HK-2 (cell line): ENCODE data around the gene MCEE.

Source experiments
- DNase-seq: peaks from one replicate; pipeline ENCODE4 v3.0.0-alpha.2; 2018; ENCODE audit not compliant: unreplicated experiment

MCEE gene

DNA sequence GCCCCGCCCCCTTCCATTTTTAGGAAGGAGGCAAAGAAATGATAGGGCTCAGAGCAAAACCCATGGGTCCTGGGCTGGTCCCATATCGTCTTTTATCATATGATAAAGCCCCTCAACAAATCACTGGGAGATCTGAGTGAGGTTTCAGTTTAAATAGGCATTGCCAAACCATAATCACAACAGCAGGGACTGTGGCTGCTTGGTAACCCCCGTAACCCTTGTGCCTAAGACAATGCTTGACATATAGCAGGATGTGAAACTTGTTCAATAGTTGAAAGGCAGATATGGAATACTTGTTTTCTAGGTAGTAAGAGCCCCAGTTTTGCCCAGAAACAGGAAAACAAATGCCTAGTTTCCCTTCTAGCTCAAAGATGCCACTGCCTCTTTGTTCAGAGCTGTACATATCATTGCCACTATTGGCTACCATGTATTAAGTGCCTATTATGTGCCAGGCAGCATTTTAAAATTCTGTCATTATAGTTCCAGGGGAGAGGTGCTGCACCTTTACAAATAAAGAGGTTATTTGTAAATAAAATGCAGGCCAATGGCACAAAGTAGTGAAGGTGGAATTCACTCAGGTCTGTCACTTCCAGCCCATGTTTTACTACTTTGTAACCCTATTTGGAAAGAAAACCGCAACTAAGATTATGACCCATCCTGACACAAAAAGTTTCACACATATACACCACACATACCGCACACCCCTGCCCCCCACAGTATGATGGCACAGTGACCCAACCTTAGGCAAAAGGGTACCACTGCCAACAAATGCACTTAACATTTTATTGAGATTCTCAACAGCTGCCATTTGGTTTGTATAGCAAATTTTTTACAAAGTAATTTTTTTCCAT, 47.4 kb downstream of the MCEE start:
- no peak for DNase-seq

DNA sequence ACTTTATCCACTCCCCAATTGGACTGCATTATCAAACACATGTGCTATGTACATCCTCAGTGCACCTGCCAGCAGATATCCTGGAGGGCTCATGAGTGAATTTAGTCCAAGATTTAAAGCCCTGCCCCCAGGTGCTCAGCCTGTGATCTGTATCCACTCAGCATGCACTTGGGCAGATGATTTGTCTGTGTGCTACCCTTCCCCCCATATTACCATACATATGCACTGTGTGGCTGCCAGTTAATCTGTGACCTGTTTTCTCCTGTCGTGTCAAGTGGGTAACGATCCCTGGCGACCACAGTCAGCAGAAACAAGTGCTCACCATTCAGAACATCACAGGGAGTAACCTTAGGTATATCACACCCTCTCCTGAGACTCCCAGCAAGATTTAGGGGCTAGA, 51.4 kb downstream of the MCEE start:
- no peak for DNase-seq

- no peak for DNase-seq
Observed at GRCh38 chr2:71074893-71075395, 55.1 kb downstream of the MCEE start.

- no peak for DNase-seq
Observed at GRCh38 chr2:71073475-71073874, 56.6 kb downstream of the MCEE start.

- DNase-seq = no peak
Observed at GRCh38 chr2:71072492-71072891, 57.5 kb downstream of the MCEE start.

DNA sequence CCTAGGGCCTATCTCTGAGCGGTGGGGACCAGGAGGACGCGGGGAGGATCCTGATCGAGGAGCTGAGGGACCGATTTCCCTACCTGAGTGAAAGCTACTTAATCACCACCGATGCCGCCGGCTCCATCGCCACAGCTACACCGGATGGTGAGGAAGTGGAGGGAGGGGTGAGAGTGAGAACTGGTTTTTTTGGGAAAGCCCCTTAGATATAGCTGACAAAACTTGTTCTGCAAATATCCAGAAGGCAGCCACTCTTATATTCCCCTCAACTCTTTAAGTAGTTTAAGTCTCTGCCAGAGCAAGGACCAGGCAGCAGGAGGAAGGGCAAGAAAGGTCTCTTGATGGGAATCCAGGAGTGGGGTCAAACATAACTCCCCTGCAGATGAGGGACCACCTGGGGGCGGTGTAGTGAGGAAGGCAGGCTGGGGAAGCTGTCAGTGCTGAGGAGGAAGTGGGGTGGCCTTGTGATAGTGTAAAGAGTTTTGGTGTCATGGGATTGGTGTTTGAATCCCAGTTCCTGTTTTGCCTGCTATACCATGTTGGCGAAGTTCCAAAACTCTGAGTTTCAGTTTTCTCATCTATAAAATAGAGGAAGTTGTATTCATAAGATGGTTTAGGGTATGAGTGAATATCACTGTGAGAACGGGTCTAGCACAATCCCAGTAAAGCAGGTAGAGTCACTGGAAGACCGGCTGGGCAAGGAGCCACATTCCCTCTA, 58.2 kb downstream of the MCEE start:
- no peak for DNase-seq

GRCh38 chr2:71070294-71071093, 59.5 kb downstream of the MCEE start:
- DNase-seq = no peak

DNA sequence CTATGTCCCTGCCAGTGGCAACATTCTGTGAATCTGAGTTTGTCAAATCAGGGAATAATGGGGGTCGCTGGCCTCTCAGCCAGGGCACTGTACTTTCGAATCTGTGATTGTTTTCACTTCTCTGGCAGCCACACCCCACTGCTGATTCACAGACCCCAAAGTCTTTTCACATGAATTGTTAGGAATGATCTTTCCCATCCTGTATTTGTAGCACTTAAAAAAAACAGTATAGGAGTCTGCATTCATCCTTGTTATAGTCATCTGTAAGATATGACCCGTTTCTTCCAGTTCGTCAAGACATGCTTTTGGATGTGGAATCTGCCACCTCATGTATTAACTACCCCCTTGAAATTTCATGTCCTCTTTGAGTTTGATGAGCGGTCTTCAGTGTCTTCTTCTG, 60.7 kb downstream of the MCEE start:
- no peak for DNase-seq

GRCh38 chr2:71068218-71069035, 61.6 kb downstream of the MCEE start, which contains the start of gene NAGK:
Gene NAGK, plus strand, starts transcription at chr2:71068648. Its CDS starts 36 bp downstream, at chr2:71068684.
- DNase-seq = peak; percentile 97

DNA sequence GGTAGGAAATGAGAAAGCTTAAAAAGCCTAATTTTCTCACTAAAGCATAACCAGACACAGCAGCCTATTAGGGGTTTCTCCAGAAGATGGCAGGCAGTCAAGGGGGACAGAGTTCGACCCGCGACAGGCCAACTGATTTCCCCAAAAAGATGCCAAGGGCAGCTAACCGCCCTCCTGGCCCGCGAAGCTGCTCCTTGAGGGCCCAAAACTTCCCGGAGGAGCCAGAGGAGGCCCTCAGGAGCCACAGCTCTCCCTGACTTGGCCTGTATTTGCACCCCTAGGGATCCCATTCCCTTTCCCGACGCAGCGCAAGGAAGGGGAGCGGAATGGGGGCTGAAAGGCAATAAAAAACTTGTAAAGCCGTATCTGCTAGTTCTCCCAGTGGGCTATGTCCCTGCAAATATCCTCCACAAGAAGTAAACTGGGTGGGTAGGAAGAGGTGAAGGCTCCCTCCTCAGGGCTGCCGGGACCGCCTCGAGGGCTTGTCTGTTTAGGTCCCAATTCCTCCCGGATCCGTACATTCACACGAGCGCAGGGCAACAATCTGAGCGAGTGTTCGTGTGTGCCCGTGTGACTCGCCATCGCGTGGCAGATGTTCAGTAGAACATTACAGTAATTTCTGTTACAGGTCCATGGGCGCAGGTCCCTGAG, 62.3 kb downstream of the MCEE start:
- DNase-seq = no peak

- DNase-seq = no peak
Observed at GRCh38 chr2:71066856-71067255, 63.2 kb downstream of the MCEE start.

- DNase-seq = no peak
Observed at GRCh38 chr2:71064754-71065621, 65.0 kb downstream of the MCEE start.

- no peak for DNase-seq
Observed at GRCh38 chr2:71064110-71064611, 65.9 kb downstream of the MCEE start.

DNA sequence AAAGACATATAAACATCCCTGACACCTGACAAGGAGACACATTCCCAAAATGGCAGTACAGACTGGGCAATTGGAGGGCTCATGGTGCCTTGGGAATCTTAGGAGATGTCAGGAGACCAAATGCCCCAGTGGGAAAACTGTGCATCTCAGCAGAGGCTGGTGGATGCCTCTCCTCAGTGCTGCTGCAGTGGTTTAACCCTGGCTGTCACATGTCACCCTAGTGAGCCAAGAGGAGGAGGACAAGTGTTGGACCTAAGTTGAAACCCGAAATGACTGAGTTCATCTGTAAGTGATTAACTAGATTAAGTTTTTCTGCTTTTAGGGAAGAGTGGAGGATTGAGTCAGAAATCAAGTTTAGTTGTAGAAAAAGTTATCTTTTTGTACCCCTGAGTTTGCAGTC, 66.8 kb downstream of the MCEE start:
- DNase-seq = no peak

DNA sequence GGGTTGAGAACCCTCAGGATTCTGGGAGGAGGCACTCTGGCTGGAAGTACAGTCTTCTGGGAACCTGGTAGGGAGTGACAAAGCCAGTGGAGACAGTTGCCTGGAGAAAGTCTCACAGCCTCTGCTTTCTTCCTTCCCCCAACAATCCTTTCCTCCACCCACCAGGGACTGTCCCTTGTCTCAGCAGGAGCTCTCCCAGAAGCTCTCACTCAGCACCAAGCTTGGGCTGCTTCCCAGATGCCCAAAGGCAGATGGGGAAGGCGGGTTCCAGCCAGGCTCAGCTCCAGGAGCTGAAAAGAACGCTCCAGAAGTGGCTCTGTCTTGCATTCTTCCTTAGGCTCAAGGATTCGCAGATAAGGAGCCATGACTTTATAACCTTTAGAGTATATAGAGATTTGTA, 69.2 kb downstream of the MCEE start:
- no peak for DNase-seq

GRCh38 chr2:71060211-71060610, 69.8 kb downstream of the MCEE start:
- DNase-seq = no peak
